SK-N-MC (cell line): Measurements from ENCODE around the gene DYRK4.

Experiments
- EZH2 ChIP-seq: fragments of 200-600 bp; sonication (generic); IDR thresholded peaks from one replicate; pipeline ENCODE4 v1.6.1; 2017; ENCODE audit warnings: antibody characterized with exemption
- FOXP2 ChIP-seq: optimal IDR thresholded peaks from 2 replicates; pipeline ENCODE3; 2011; ENCODE audit warnings: mild to moderate bottlenecking, moderate library complexity; ENCODE audit not compliant: insufficient read depth; ENCODE audit errors: extremely low read length, control extremely low read depth
- POLR2AphosphoS5 ChIP-seq: IDR thresholded peaks from 2 replicates; pipeline ENCODE4 v1.6.1; 2012; ENCODE audit warnings: mild to moderate bottlenecking, low read depth, low read length, borderline replicate concordance

GRCh38 chr12:4615667-4616066 lies 53.7 kb downstream of the DYRK4 start:
- TF ChIP-seq POLR2AphosphoS5: no peak
- TF ChIP-seq EZH2: no peak
- no peak for TF ChIP-seq FOXP2
